Measurements from ENCODE around the gene CCNQ.

CCNQ gene

DNA sequence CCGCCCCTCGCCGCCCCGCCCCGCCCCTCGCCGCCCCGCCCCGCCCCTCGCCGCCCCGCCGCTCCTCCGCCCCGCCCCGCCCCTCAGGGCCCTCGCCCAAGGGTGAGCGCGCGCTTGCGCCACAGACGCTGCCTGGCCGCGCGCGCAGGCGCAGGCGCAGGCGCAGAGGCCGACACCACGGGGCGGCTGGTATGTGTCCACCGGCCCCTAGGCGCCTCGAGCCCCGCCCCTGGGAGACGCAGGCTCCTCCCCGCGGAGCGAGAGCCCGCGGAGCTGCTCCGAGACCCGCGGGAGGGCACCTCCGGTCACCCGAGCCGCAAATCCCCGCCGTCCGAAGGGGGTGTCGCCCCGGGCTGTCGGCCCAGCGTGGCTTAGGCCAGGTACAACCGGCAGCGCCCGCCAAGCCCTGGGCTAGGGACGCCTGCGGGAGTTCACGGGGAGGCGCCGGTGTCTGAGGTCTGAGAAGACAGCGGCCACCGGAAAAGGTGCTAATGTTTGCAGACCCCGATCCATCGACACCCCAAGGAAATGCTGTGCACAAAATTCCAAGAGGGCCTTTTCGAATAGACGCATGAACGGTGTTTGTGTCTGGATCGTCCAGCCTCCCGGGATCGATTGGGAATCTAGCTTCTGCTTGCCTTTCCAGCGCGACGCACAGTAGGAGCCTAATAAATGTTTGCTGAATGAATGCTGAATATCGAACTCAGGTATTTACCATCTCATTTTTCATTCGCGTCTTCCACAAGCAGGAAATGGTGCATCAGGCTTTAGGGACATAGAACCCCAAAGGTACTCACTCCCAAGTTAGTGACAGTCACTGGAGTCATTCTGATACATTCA, 473 bp upstream of the CCNQ start:
- H3K36me3 ChIP-seq (ENCODE audit: control insufficient read depth, low read depth, low read length), result no peaks in the 10 kb centered on the region
- H3K9me3 ChIP-seq (ENCODE audit: control insufficient read depth, low read depth, low read length), result peaks cover 3% of the 10 kb centered on the region
- peak overlapping the region; percentile 50 for H3K4me3 ChIP-seq (ENCODE audit: low read length)
- no peaks in the 10 kb centered on the region for H3K4me1 ChIP-seq (ENCODE audit: control insufficient read depth, low read depth, low read length)
- H3K9ac ChIP-seq (ENCODE audit: low read length), result no peak overlapping the region
- H3K27me3 ChIP-seq (ENCODE audit: control insufficient read depth, insufficient read depth, low read length), result peaks cover 6% of the 10 kb centered on the region
- H3K27ac ChIP-seq (ENCODE audit: low read length), result no peak overlapping the region

DNA sequence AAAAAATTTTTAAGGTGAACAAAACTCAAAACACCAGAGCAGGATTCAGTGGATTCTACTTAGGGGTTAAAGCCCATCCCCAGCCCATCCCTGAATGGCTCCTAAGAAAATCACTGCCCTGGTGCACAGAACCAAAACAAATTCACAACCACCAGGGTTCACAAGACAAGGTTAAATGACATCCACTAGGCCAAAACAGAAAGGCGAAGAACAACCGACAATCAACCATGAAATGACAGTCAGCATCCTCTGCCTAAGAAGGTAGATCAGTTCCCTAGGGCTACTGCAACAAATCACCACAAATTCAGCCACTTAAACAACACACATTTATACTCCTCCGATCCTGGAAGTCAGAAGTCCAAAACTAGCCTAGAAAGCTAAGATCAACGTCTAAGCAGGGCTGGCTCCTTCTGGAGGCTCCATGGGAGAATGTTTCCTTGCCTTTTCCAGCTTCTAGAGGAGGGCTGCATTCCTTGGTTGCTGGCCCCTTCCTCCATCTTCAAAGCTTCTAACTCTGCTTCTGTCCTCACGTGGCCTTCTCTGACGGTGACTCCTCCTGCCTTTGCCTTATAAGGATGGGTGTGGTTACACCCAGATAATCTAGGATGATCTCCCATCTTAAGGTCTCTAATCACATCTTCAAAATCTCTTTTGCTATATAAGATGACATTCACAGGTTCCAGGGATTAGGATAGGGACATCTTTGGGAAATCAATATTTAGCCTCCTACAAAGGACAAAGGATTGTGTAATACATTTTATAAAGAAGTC, 1.8 kb downstream of the CCNQ start:
- Histone ChIP-seq H3K9ac (ENCODE audit: low read length) (no peak overlapping the region), H3K9me3 (ENCODE audit: control insufficient read depth, low read depth, low read length) (peaks cover 3% of the 10 kb centered on the region), H3K36me3 (ENCODE audit: control insufficient read depth, low read depth, low read length) (no peaks in the 10 kb centered on the region), H3K4me3 (ENCODE audit: low read length) (no peak overlapping the region), H3K4me1 (ENCODE audit: control insufficient read depth, low read depth, low read length) (no peaks in the 10 kb centered on the region), H3K27me3 (ENCODE audit: control insufficient read depth, insufficient read depth, low read length) (peaks cover 6% of the 10 kb centered on the region), H3K27ac (ENCODE audit: low read length) (no peak overlapping the region)

DNA sequence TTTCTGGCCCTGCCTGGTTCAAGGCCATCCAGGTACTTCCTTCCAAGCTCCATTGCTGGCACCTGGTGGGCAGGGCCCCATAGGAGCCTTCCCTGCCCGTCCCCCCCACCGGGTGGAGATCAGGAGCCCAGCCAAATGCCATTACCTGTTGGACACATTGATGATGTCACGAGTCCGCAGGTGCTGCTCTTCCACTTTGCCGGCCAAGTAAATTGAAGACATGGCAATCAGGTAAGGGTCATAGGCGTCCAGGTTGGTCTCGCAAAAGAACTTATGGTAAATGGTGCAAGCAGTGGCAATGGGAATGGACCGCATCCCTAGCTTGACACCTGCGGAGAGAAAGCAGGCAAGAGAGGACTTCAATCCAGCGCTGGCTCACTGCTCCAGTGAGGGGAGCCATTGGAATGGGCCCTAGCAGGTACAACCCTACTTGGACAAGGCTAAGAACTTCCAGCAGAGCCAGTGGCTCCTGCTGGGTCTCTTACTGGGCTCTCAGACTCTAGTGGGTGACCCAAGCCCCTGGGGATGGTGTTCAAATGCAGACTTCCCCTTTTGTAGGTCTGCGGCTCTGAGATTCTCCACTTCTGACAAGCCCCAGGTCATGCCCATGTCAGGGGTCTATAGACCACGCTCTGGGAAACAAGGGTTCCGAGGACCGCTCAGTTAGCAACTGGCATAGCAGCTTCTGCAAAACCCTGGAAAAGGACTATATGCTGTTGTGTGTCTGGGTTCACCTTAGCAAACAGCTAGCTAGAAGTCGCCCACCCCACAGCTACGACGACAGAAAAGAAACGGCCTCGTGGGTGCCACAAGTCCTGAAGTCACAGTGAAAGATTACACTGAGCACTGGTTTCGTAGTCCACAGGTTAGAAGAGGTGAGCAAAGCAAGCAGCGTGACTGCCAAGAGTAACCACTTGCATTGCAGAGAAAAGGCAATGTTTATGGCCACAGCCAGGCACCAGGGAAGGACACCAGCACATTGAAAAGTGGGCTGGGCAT, 2.8 kb downstream of the CCNQ start:
- no peak overlapping the region for H3K9ac ChIP-seq (ENCODE audit: low read length)
- peaks cover 9% of the 10 kb centered on the region for H3K9me3 ChIP-seq (ENCODE audit: control insufficient read depth, low read depth, low read length)
- H3K36me3 ChIP-seq (ENCODE audit: control insufficient read depth, low read depth, low read length), result peaks cover 2% of the 10 kb centered on the region
- no peak overlapping the region for H3K4me3 ChIP-seq (ENCODE audit: low read length)
- H3K27me3 ChIP-seq (ENCODE audit: control insufficient read depth, insufficient read depth, low read length), result peaks cover 6% of the 10 kb centered on the region
- H3K4me1 ChIP-seq (ENCODE audit: control insufficient read depth, low read depth, low read length), result no peaks in the 10 kb centered on the region
- H3K27ac ChIP-seq (ENCODE audit: low read length), result no peak overlapping the region

DNA sequence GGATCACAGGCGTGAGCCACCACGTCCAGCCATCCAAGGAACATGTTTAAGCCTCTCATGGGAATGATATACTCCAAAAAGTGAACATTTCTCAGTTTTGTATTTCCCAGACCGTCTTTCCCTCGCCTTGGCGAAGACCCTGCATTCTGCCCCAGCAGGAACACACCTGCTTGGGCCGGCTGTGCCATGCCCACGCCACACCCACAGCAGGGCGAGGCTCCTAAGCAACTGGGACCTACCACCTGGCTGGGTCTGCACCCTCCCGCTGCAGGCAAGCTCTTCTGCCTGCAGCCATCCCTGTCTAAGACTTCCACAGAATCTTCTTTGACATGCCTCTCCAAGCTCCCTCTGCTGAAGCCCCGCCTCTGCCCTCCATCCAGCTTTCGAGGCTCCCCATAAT, 3.6 kb downstream of the CCNQ start:
- Histone ChIP-seq H3K4me1 (ENCODE audit: control insufficient read depth, low read depth, low read length) (no peaks in the 10 kb centered on the region), H3K9me3 (ENCODE audit: control insufficient read depth, low read depth, low read length) (peaks cover 9% of the 10 kb centered on the region), H3K9ac (ENCODE audit: low read length) (no peak overlapping the region), H3K4me3 (ENCODE audit: low read length) (no peak overlapping the region), H3K27me3 (ENCODE audit: control insufficient read depth, insufficient read depth, low read length) (peaks cover 6% of the 10 kb centered on the region), H3K36me3 (ENCODE audit: control insufficient read depth, low read depth, low read length) (peaks cover 2% of the 10 kb centered on the region), H3K27ac (ENCODE audit: low read length) (no peak overlapping the region)

DNA sequence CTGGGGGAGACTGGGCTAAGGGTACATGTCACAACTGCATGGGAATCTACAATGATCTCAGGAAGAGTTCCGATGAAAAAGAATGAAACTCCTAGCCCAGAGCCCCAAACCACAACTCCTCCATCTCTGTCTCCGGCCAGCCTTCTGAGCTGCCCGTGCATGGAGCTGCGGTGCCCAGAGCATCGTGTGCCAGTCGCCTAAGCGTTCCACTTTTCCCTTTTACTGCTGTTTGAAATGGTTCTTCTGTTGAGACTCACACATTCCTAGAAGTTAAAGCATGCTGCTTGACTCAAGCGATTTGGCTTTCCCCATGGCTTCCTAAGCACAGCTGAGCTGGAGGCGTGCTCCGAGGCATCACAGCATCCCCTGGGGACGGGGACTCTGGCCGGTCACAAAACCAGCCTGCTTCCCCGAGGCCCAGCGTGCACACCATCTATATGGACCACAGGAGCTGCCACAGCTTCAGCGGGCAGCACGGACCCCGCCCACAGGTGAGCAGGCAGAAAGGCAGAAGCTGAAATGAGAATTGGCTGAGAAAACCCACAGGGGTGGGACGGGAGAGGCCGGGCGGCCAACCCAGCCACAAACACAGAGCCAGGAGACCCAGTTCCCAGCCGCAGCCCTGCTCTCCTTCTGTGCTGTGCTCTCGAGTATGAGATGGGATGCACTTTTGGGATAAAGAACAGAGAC, 5.0 kb downstream of the CCNQ start:
- Histone ChIP-seq H3K9me3 (ENCODE audit: control insufficient read depth, low read depth, low read length) (peaks cover 9% of the 10 kb centered on the region), H3K4me1 (ENCODE audit: control insufficient read depth, low read depth, low read length) (no peaks in the 10 kb centered on the region), H3K27me3 (ENCODE audit: control insufficient read depth, insufficient read depth, low read length) (peaks cover 6% of the 10 kb centered on the region), H3K9ac (ENCODE audit: low read length) (no peak overlapping the region), H3K4me3 (ENCODE audit: low read length) (no peak overlapping the region), H3K27ac (ENCODE audit: low read length) (no peak overlapping the region), H3K36me3 (ENCODE audit: control insufficient read depth, low read depth, low read length) (peaks cover 2% of the 10 kb centered on the region)

- Histone ChIP-seq H3K27ac (ENCODE audit: low read length) (no peak overlapping the region), H3K4me3 (ENCODE audit: low read length) (no peak overlapping the region), H3K27me3 (ENCODE audit: control insufficient read depth, insufficient read depth, low read length) (peaks cover 5% of the 10 kb centered on the region), H3K36me3 (ENCODE audit: control insufficient read depth, low read depth, low read length) (peaks cover 2% of the 10 kb centered on the region), H3K9me3 (ENCODE audit: control insufficient read depth, low read depth, low read length) (peaks cover 9% of the 10 kb centered on the region), H3K4me1 (ENCODE audit: control insufficient read depth, low read depth, low read length) (no peaks in the 10 kb centered on the region), H3K9ac (ENCODE audit: low read length) (no peak overlapping the region)
Measured at GRCh38 chrX:153592966-153593688, 5.8 kb downstream of the CCNQ start.

DNA sequence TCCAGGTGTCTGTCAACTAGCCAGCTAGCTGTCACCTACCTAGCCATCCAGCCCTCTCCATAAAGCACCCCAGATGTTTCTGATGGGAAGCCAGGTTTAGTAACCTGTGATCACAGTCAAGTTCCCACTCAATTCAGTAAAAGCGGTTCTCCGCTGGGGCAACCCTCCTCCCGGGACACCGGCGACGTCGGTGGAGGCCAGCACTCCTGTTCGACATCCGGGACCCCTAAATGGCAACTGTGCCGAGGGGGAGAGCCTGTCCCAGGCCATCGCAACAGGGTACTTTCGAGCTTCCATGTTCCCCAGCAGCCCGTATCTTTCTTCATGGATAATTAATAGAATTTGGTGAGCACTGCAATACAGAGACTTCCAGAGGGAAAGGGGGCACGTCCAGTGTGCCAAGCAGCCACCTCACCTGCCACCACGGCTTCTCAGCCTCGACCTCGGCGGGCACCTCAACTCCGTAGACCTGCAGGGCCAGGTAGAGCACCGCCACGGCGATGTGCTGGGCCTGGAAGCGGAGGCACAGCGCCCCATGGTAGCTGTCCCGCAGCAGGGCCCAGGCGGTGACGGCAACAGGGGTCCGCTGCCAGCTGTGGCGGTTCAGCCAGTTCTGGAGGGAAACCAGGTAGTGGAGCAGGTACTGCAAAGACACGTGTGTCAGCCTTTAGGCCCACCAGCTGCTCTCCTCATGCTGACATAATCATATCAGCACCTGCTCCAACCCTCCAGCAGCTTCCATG, 6.7 kb downstream of the CCNQ start:
- Histone ChIP-seq H3K9me3 (ENCODE audit: control insufficient read depth, low read depth, low read length) (peaks cover 9% of the 10 kb centered on the region), H3K27ac (ENCODE audit: low read length) (no peak overlapping the region), H3K36me3 (ENCODE audit: control insufficient read depth, low read depth, low read length) (peaks cover 6% of the 10 kb centered on the region), H3K27me3 (ENCODE audit: control insufficient read depth, insufficient read depth, low read length) (no peaks in the 10 kb centered on the region), H3K9ac (ENCODE audit: low read length) (no peak overlapping the region), H3K4me3 (ENCODE audit: low read length) (no peak overlapping the region), H3K4me1 (ENCODE audit: control insufficient read depth, low read depth, low read length) (no peaks in the 10 kb centered on the region)

- Histone ChIP-seq H3K4me3 (ENCODE audit: low read length) (no peak overlapping the region), H3K36me3 (ENCODE audit: control insufficient read depth, low read depth, low read length) (peaks cover 6% of the 10 kb centered on the region), H3K4me1 (ENCODE audit: control insufficient read depth, low read depth, low read length) (no peaks in the 10 kb centered on the region), H3K27me3 (ENCODE audit: control insufficient read depth, insufficient read depth, low read length) (no peaks in the 10 kb centered on the region), H3K27ac (ENCODE audit: low read length) (no peak overlapping the region), H3K9ac (ENCODE audit: low read length) (no peak overlapping the region), H3K9me3 (ENCODE audit: control insufficient read depth, low read depth, low read length) (peaks cover 9% of the 10 kb centered on the region)
Measured at GRCh38 chrX:153590961-153591956, 7.7 kb downstream of the CCNQ start.

GRCh38 chrX:153588782-153589446, 10.0 kb downstream of the CCNQ start:
- H3K4me1 ChIP-seq (ENCODE audit: control insufficient read depth, low read depth, low read length), result no peaks in the 10 kb centered on the region
- H3K36me3 ChIP-seq (ENCODE audit: control insufficient read depth, low read depth, low read length), result peaks cover 6% of the 10 kb centered on the region
- H3K4me3 ChIP-seq (ENCODE audit: low read length), result no peak overlapping the region
- no peak overlapping the region for H3K9ac ChIP-seq (ENCODE audit: low read length)
- H3K27ac ChIP-seq (ENCODE audit: low read length), result no peak overlapping the region
- peaks cover 9% of the 10 kb centered on the region for H3K9me3 ChIP-seq (ENCODE audit: control insufficient read depth, low read depth, low read length)
- no peaks in the 10 kb centered on the region for H3K27me3 ChIP-seq (ENCODE audit: control insufficient read depth, insufficient read depth, low read length)

All from iPS-18a (cell line).